ENCODE measurements around the gene ANO1. TPM values are rescaled to one million over a fixed set of nuclear protein-coding genes. Genes with fewer than 3 reads are reported as not detected.
"Not testable (repeated sequence)": the region's sequence is repeated elsewhere in the genome, so short reads cannot be mapped to it uniquely, and the experiment has no call there.

Gene ANO1
- total RNA-seq, 2 experiments from 2014 or later, result not detected

DNA sequence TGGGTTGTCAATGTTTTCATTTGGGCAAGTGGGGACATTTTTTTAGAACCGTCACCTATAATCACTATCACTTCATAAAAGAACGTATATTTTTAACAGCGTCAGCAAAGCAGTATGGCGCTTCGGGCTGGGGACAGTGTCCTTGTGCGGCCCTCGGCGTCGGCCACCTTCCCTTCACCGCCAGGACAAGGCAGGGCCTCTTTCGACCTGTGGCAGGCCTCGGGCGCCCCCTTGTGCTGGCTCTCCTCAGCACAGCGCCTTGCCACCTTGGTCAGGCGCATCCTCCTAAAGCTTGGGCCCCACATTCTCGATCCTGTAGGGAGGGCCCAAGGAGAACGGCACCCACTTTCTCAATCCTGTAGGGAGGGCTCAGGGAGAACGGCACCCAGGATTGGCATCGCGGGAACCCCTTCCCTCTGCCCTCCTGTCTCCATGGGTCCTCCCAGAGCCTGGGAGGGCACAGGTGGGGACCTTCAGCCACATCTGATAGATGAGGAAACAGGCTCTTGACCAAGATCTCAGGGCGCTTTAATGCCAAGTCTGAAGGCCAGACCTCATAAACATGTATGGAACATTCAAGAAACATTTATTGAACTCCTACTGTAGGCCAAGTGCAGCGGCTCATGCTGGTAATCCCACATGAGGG lies 113.5 kb downstream of the ANO1 start:
- DNase-seq, result peak; percentile 77
- no peak overlapping the region for H3K27ac Mint-ChIP-seq
- no peaks in the 10 kb centered on the region for H3K27me3 Mint-ChIP-seq
- POLR2A ChIA-PET, result interaction anchor here (0.6 kb wide), 1 partner anchor 301 kb away, joined by 3 read pairs; no protein-coding TSS in a partner anchor
- peak; percentile 68 for ATAC-seq (ENCODE audit: low read depth)
- no peak overlapping the region for H3K4me3 Mint-ChIP-seq
- no peaks in the 10 kb centered on the region for H3K36me3 Mint-ChIP-seq
- H3K4me1 Mint-ChIP-seq, result peaks cover 4% of the 10 kb centered on the region
- H3K9me3 Mint-ChIP-seq, result no peaks in the 10 kb centered on the region

DNA sequence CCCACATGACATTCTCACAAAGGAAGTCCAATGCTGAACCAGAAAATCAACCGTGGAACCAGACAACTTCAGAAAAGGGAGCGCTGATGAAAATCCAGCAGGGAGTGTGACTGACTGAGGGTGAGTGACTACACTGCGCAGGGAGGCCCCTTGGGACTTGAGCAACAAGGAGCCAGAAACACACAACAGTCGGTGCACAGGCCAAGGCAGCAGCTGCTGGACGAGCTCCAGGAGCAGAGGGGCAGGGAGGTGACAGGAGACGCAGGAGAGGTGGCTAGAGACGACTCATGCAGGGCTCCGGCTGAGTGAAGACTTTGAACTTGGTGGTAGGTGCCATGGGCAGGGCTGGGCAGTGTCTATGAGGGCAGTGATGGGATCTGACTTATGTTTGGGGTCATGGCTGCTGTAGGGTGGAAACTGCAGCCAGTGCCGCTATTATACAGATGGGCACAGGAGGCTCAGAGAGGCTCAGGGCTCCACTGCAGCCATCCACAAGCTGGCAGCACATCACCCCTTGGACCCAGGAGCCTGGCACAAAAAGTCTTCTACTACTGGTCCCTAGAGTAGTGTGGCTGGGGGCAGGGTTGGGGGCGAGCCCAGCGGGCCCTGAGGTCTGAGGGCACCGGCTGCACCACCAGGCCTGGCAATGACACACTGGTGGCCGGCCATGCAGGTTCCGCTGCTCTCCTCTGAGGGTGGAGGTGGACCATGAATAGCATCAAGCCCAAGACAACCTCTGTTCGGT lies 114.7 kb downstream of the ANO1 start:
- ATAC-seq (ENCODE audit: low read depth) (no peak), DNase-seq (no peak)
- Mint-ChIP-seq H3K4me3 (no peak overlapping the region), H3K27me3 (no peaks in the 10 kb centered on the region), H3K9me3 (no peaks in the 10 kb centered on the region), H3K27ac (no peak overlapping the region), H3K36me3 (no peaks in the 10 kb centered on the region), H3K4me1 (peaks cover 4% of the 10 kb centered on the region)
- POLR2A ChIA-PET, result no interaction called here

DNA sequence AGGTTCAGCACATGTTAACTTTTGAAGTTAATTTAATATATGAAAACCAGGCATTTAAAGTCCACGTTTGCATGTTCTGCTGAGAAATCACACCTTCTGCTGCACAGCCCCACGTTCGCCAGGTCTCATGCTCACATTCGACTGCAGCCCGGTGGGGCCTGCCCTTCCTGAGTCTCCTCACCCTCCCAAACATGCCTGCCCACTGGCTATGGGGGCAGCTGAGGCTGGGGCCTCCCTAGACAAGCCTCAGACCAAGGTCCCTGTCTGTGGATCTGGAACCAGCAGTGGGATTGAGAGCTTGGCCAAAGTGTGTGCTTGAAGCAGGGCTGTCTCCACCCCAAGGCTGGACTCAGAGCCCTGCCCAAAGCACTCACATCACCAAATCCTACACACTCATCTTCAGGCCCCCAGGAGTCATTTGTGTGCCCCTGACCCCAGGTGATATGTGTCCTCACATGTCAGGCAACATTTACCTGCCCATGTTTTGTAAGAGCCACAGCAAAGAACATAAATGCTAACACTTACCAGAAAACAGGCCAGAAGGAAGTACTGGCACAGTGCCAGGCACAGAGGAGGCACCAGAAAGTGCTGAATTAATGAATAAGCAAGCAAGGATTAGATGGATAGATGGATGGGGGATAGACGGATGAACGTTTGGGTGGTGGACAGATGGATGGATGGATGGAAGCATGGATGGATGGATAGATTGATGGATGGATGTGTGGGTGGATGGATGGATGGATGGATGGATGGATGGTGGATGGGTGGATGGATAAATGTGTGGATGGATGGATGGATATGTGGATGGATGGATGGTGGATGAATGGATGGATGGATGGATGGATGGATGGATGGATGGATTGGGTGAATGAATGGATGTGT lies 115.5 kb downstream of the ANO1 start:
- ATAC-seq (ENCODE audit: low read depth), result no peak
- no peaks in the 10 kb centered on the region for H3K9me3 Mint-ChIP-seq
- no peaks in the 10 kb centered on the region for H3K27me3 Mint-ChIP-seq
- no peak overlapping the region for H3K4me3 Mint-ChIP-seq
- H3K27ac Mint-ChIP-seq, result no peak overlapping the region
- peaks cover 4% of the 10 kb centered on the region for H3K4me1 Mint-ChIP-seq
- POLR2A ChIA-PET, result no interaction called here
- no peak for DNase-seq
- no peaks in the 10 kb centered on the region for H3K36me3 Mint-ChIP-seq

DNA sequence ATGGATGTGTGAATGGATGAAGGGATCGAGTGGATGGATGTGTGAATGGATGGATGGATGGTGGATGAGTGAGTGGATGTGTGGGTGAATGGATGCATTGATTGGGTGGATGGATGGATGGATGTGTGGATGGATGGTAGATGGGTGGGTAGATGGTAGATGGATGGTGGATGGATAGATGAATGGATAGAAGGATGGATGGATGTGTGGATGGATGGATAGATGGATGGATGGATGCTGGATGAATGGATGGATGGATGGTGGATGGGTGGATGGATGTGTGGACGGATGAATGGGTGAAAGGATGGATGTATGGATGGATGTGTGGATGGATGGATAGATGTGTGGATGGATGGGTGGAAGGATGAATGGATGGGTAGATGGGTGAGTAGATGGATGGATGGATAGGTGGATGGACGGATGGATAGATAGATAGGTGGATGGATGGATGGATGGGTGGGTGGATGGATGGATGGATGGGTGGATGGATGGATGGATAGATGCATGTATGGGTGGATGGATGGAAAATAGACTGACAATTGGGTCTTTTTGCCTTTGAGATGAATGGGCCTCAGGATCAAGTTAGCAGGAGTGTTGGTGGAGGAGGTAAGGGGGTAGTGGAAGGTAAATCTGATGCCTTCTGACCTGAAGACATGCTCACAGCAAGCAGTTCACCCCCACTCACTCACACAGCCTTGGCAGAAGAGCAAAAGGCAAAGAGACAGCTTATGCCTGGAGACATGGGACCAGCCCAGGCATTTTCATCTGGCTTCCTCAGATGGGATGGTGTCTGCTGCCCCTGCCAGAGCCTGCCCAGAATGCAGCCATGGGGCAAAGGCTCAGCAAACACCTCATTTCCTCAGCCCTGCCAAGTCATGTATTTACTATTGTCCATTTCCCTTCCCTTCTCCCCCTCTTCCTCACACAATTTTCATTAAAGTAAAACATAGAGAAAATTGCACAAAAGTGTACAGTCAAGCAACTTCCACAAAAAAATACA lies 117.0 kb downstream of the ANO1 start:
- no peak overlapping the region for H3K27ac Mint-ChIP-seq
- ATAC-seq (ENCODE audit: low read depth), result no peak
- no peaks in the 10 kb centered on the region for H3K36me3 Mint-ChIP-seq

DNA sequence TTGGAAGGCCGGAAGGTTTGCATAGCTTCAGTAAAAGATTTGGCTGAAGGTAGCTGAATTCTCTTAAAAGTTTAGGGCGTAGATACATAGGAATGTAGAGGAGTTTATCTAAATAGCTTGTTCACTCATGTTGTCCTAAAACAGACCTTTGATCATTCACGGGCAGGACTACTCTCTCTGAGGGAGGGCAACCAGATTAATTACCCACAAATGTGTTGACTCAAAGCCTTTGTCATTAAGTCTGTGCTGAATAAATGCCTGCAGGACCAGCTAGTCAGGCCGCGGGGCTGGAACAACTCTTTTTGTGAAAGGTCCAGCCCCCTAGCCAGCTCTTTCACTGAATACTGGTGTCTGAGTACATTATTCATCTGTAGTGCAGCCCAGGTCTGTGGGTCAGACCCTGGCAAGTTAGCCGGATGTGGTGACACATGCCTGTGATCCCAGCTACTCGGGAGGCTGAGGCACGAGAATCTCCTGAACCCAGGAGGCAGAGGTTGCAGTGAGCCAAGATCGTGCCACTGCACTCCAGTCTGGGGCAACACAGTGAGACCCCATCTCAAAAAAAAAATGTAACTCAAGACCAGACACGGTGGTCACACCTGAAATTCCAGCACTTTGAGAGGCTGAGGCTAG lies 122.2 kb downstream of the ANO1 start:
- Mint-ChIP-seq H3K4me3 (no peak overlapping the region), H3K9me3 (no peaks in the 10 kb centered on the region), H3K27me3 (peaks cover 3% of the 10 kb centered on the region), H3K4me1 (peaks cover 21% of the 10 kb centered on the region), H3K36me3 (peaks cover 10% of the 10 kb centered on the region), H3K27ac (no peak overlapping the region)
- no peak for ATAC-seq (ENCODE audit: low read depth)
- DNase-seq, result no peak
- POLR2A ChIA-PET, result interaction anchor here (0.7 kb wide), 1 partner anchor 1794 kb away, joined by 3 read pairs; no protein-coding TSS in a partner anchor

More for the DNA sequence above, 117.0 kb downstream of the ANO1 start:
- H3K4me1 Mint-ChIP-seq, result peaks cover 4% of the 10 kb centered on the region
- H3K27me3 Mint-ChIP-seq, result peaks cover 3% of the 10 kb centered on the region
- H3K4me3 Mint-ChIP-seq, result no peak overlapping the region
- POLR2A ChIA-PET, result no interaction called here
- H3K9me3 Mint-ChIP-seq, result no peaks in the 10 kb centered on the region
- no peak for DNase-seq

DNA sequence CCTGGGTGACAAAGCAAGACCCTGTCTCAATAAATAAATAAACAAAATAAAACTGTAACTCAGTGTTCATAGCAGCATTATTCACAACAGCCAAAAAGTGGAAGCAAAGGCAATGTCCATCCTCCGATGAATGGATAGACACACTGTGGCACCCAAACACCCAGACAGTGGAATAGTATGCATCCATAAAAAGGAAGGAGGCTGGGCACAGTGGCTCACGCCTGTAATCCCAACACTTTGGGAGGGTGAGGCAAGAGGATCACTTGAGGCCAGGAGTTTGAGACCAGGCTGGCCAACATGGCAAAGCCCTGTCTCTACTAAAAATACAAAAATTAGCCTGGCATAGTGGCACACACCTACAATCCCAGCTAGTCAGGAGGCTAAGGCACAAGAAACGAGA lies 122.9 kb downstream of the ANO1 start:
- H3K27ac Mint-ChIP-seq; H3K27me3 Mint-ChIP-seq; H3K4me3 Mint-ChIP-seq; POLR2A ChIA-PET; H3K9me3 Mint-ChIP-seq; DNase-seq; ATAC-seq (ENCODE audit: low read depth): not testable (repeated sequence)
- Mint-ChIP-seq H3K36me3 (peaks cover 16% of the 10 kb centered on the region), H3K4me1 (peaks cover 28% of the 10 kb centered on the region)

DNA sequence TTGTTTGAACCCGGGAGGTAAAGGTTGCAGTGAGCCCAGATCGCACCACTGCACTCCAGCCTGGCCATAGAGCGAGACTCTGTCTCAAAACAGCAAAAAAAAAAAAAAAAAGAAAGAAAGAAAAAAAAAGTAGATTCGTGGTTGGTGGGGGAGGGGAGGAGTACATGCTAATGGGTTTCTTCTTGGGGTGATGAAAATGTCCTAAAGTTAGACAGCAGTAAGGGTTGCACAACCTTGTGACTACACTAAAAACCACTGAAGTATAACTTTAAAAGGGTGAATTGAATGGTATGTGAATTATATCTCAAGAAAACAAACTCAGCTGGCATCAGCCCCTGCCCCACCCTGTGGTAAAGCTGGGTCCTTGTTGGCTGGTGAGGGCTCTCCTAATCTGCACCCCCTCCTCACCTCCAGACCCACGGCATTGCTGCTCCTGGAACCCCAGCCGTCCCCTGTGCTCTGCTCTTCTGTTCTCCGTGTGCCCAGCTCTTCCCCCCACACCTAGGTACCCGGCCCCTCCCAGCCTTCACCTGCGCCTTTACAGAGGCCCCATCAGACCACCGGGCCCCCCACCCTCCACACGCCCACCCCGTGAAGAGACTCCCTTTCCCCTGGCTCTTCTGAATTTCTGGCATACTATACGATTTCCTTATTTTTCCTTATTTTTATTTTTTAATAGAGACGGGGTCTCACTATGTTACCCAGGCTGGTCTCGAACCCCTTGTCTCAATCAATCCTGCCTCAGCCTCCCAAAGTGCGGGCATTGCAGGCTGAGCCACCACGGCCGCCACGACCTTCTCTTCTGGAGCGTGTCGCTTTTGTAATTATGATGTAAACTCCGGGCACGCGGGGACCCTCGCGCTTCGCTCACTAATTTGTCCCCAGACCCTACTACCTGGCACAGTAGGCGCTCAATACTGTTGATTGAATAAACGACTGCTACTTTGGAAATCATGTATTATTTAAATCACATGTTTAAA lies 124.1 kb downstream of the ANO1 start:
- Mint-ChIP-seq H3K4me3 (peak overlapping the region; percentile 88), H3K27ac (peak overlapping the region; percentile 89), H3K27me3 (peaks cover 3% of the 10 kb centered on the region), H3K4me1 (peaks cover 30% of the 10 kb centered on the region), H3K36me3 (peaks cover 19% of the 10 kb centered on the region), H3K9me3 (no peaks in the 10 kb centered on the region)
- POLR2A ChIA-PET, result interaction anchor here (0.6 to 1.5 kb wide), 3 partner anchors 9 to 964 kb away, joined by 4 to 6 read pairs (median 6); no protein-coding TSS in a partner anchor
- no peak for DNase-seq
- ATAC-seq (ENCODE audit: low read depth), result no peak

DNA sequence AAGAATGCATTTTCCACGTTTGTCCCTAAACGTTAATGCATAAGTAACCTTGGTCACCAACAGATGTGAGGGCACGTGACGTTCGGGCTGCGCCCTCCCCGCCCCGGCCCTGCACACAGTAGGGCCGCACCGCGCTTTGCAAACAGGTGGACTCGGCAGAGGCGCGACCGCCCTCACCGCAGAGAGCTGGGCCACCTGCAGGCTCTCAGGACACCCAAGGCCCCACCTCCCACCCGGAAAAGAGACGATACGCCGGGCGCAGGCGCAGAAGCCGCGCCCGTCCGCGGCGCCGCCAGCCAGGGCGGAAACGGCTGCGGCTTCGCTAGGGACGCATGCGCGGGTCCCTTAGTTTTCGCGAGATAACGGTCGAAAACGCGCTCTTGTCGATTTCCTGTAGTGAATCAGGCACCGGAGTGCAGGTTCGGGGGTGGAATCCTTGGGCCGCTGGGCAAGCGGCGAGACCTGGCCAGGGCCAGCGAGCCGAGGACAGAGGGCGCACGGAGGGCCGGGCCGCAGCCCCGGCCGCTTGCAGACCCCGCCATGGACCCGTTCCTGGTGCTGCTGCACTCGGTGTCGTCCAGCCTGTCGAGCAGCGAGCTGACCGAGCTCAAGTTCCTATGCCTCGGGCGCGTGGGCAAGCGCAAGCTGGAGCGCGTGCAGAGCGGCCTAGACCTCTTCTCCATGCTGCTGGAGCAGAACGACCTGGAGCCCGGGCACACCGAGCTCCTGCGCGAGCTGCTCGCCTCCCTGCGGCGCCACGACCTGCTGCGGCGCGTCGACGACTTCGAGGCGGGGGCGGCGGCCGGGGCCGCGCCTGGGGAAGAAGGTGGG lies 125.0 kb downstream of the ANO1 start, which contains the start of gene FADD:
Gene FADD, plus strand, starts transcription at position 377 of the 831 bp plus-strand sequence. Its CDS starts 164 bp downstream, at position 541.
- POLR2A ChIA-PET, result interaction anchor here (0.6 to 2.5 kb wide), 8 partner anchors 8 to 1250 kb away, joined by 3 to 6 read pairs (median 4); partner anchors contain the start of genes LTO1, NADSYN1 and PPFIA1

DNA sequence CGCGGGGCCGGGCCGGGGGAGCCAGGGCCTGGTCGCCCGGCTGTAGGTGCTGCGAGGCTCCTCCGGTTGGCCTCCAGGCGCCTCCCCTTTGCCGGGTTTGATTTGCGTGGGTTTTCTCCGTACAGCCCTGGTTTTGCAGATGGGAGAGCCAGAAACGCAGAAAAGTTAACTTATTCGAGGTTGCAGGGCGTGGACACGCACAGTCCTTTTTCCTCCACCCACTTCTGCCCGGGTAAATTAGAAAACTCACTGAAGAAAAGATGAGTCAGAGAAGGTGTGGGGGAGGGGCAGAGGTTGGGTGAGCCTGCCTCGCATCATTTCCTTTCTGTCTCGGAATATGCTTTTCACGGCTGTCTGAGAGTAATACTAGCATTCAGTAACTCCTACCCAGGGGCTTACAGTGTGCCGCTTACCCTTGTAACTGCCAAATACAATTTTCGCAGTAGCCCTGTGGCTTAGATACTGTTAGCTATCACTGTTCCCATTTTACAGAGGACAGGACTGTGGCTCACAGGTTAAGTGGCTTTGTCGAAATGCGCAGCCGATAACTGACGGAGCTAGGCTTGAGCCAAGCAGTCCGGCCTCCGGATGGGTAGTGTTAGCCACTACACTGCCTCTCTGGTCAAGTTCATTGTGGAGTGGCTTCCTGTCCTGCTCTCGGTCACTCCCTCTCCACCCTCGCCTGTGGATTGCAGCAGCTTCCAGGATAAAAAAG lies 125.8 kb downstream of the ANO1 start:
- Mint-ChIP-seq H3K4me3 (peak overlapping the region; percentile 96), H3K4me1 (peaks cover 32% of the 10 kb centered on the region), H3K27ac (peak overlapping the region; percentile 98), H3K27me3 (peaks cover 3% of the 10 kb centered on the region), H3K9me3 (no peaks in the 10 kb centered on the region), H3K36me3 (peaks cover 25% of the 10 kb centered on the region)
- POLR2A ChIA-PET, result interaction anchor here (0.7 to 2.5 kb wide), 9 partner anchors 9 to 1249 kb away, joined by 3 to 7 read pairs (median 3); partner anchors contain the start of genes LTO1, NADSYN1 and PPFIA1
- DNase-seq, result peak; percentile 72
- ATAC-seq (ENCODE audit: low read depth), result peak; percentile 65

More for the DNA sequence above, 125.0 kb downstream of the ANO1 start, which contains the start of gene FADD:
- peak within 1 kb of the TSS; percentile 98 for H3K27ac Mint-ChIP-seq
- H3K9me3 Mint-ChIP-seq, result no peaks in the 10 kb centered on the region
- ATAC-seq (ENCODE audit: low read depth) (peak; percentile 74), DNase-seq (peak; percentile 89)
- H3K27me3 Mint-ChIP-seq, result peaks cover 3% of the 10 kb centered on the region
- H3K4me3 Mint-ChIP-seq, result peak within 1 kb of the TSS; percentile 96
- peaks cover 30% of the 10 kb centered on the region for H3K4me1 Mint-ChIP-seq
- H3K36me3 Mint-ChIP-seq, result peaks cover 19% of the 10 kb centered on the region

DNA sequence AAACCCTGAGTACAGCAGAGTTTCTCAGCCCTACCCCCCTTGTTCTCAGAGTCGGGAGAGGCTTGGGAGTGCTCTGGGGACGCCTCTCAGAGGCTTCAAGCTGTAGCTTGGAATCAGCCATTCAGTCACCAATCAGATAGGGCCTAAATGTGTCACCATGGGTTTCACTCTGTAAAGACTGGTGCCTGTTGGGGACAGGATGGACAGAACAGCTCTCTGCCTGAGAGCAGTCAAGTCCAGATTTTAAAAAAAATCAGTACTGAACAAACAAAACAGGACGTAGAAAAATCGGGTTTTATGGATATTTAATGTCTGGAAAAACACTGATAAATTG lies 126.3 kb downstream of the ANO1 start:
- no peak for DNase-seq
- Mint-ChIP-seq H3K4me3 (peak overlapping the region; percentile 96), H3K4me1 (peaks cover 36% of the 10 kb centered on the region), H3K36me3 (peaks cover 29% of the 10 kb centered on the region), H3K27me3 (peaks cover 3% of the 10 kb centered on the region), H3K27ac (peak overlapping the region; percentile 98), H3K9me3 (no peaks in the 10 kb centered on the region)
- ATAC-seq (ENCODE audit: low read depth), result no peak
- POLR2A ChIA-PET, result interaction anchor here (0.7 to 2.5 kb wide), 5 partner anchors 28 to 1248 kb away, joined by 3 to 7 read pairs (median 3); partner anchors contain the start of genes LTO1, NADSYN1 and PPFIA1

Measured in activated naive CD8-positive, alpha-beta T cell treated with anti-CD3 and anti-CD28 coated beads, Interleukin-2, amount 10 ng/mL, durations not matched to agents 7 days and 5 days (primary cell).